Measurements from ENCODE around the gene ACTR3C. TPM values are rescaled to one million over a fixed set of nuclear protein-coding genes. Genes with fewer than 3 reads are reported as not detected.
A peak's percentile ranks its signal among the peaks of the same experiment; 100 is the strongest.
"Not testable (repeated sequence)": the region's sequence is repeated elsewhere in the genome, so short reads cannot be mapped to it uniquely, and the experiment has no call there.

ACTR3C gene
- polyA plus RNA-seq, 1 of the 3 experiments (the other 2 are of a cell fraction) = 0.35 TPM

DNA sequence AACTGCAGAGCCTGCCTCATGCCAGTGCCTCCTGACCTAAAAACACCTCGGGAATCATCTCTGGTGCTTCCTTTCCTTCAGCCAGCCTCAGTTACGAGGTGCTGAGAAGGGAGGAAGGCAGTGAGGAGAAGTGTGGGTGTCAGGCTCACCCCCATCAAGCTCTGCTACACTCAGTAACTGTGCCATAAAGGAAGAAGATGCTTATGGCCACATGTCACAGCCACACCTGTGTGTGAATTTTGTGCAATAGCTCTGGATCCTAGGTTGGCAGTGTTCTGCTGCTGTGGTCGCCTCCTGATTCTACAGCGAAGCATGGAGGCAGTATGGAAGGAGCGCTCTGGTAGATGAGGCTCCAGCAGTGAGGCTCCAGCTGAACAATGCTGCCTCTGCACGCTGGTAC, 34.5 kb downstream of the ACTR3C start:
- H4K20me1 ChIP-seq (ENCODE audit: insufficient read depth) = not testable (repeated sequence)

GRCh38 chr7:150287815-150288214, 35.5 kb downstream of the ACTR3C start:
- H2AFZ ChIP-seq (ENCODE audit: low read depth); H3K79me2 ChIP-seq (ENCODE audit: insufficient read depth); H3K9me2 ChIP-seq; H3F3A ChIP-seq (replicated peaks; ENCODE audit: insufficient read depth); H3K27me3 ChIP-seq (ENCODE audit: insufficient read depth); H3K27ac ChIP-seq (ENCODE audit: low read depth in 2 of 2, low read length in 1 of 2); H3K9me3 ChIP-seq; H3K36me3 ChIP-seq (replicated peaks in 1 of 2; ENCODE audit: control insufficient read depth in 1 of 2, insufficient read depth in 2 of 2, low read length in 1 of 2); H3K4me1 ChIP-seq (ENCODE audit: control insufficient read depth in 1 of 2, insufficient read depth in 2 of 2, low read depth in 1 of 2, low read length in 1 of 2); H3K4me2 ChIP-seq; H3K4me3 ChIP-seq (ENCODE audit: low read depth in 2 of 2, low read length in 1 of 2); DNase-seq; POLR2A ChIA-PET; H3K9ac ChIP-seq; H4K20me1 ChIP-seq (ENCODE audit: insufficient read depth): not testable (repeated sequence)
- WGBS (ENCODE audit: low lambda C conversion rate) = 80% methylated on average over 7 of the region's 7 CpGs
- CTCF ChIA-PET = interaction anchor here (1.4 kb wide), 1 partner anchor 132 kb away, joined by 3 read pairs; no protein-coding TSS in a partner anchor

More for the DNA sequence above, 34.5 kb downstream of the ACTR3C start:
- H2AFZ ChIP-seq (ENCODE audit: low read depth); H3K4me1 ChIP-seq (ENCODE audit: control insufficient read depth in 1 of 2, insufficient read depth in 2 of 2, low read depth in 1 of 2, low read length in 1 of 2); DNase-seq; POLR2A ChIA-PET; H3K4me3 ChIP-seq (ENCODE audit: low read depth in 2 of 2, low read length in 1 of 2); H3K4me2 ChIP-seq; H3K9me3 ChIP-seq; CTCF ChIA-PET; H3F3A ChIP-seq (replicated peaks; ENCODE audit: insufficient read depth); H3K27me3 ChIP-seq (ENCODE audit: insufficient read depth); H3K27ac ChIP-seq (ENCODE audit: low read depth in 2 of 2, low read length in 1 of 2); H3K79me2 ChIP-seq (ENCODE audit: insufficient read depth); H3K9ac ChIP-seq; H3K36me3 ChIP-seq (replicated peaks in 1 of 2; ENCODE audit: control insufficient read depth in 1 of 2, insufficient read depth in 2 of 2, low read length in 1 of 2); H3K9me2 ChIP-seq: not testable (repeated sequence)
- WGBS (ENCODE audit: low lambda C conversion rate) = 58% methylated on average over 6 of the region's 6 CpGs

GRCh38 chr7:150285849-150286754, 37.2 kb downstream of the ACTR3C start:
- CTCF ChIA-PET = interaction anchor here (0.6 to 1.4 kb wide), 16 partner anchors 26 to 659 kb away, joined by 3 to 7 read pairs (median 3); partner anchors contain the start of gene REPIN1
- POLR2A ChIA-PET = not testable (repeated sequence)

DNA sequence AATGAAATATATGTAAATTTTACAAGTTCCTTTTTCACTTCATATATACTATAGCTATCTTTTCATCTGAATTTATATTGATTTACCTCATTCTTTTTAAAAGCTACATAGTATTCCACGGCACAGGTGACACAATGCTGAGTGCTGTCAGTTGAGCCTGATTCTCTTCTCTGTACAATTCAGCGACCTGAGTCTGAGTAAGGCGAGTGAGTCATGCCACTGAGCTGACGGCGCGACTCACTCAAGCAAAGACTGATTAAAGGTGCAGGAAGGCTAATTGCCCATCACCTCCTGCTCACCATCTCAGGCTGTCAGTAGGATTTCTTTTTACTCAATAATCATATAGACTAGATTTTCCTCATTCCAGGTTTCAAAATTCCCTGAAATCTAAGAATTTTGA, 39.7 kb downstream of the ACTR3C start:
- H3K9me2 ChIP-seq; H2AFZ ChIP-seq (ENCODE audit: low read depth); H3K27me3 ChIP-seq (ENCODE audit: insufficient read depth); H3K9me3 ChIP-seq; H4K20me1 ChIP-seq (ENCODE audit: insufficient read depth); H3K9ac ChIP-seq; H3K79me2 ChIP-seq (ENCODE audit: insufficient read depth); H3K4me2 ChIP-seq; H3K4me3 ChIP-seq (ENCODE audit: low read depth in 2 of 2, low read length in 1 of 2); H3K27ac ChIP-seq (ENCODE audit: low read depth in 2 of 2, low read length in 1 of 2); H3K36me3 ChIP-seq (replicated peaks in 1 of 2; ENCODE audit: control insufficient read depth in 1 of 2, insufficient read depth in 2 of 2, low read length in 1 of 2); DNase-seq; POLR2A ChIA-PET; CTCF ChIA-PET; H3K4me1 ChIP-seq (ENCODE audit: control insufficient read depth in 1 of 2, insufficient read depth in 2 of 2, low read depth in 1 of 2, low read length in 1 of 2); H3F3A ChIP-seq (replicated peaks; ENCODE audit: insufficient read depth): not testable (repeated sequence)
- WGBS (ENCODE audit: low lambda C conversion rate) = 43% methylated on average over 6 of the region's 6 CpGs

More at GRCh38 chr7:150285849-150286754, 37.2 kb downstream of the ACTR3C start:
- not testable (repeated sequence) for H2AFZ ChIP-seq (ENCODE audit: low read depth); H3K4me2 ChIP-seq; H3K4me3 ChIP-seq (ENCODE audit: low read depth in 2 of 2, low read length in 1 of 2); H3F3A ChIP-seq (replicated peaks; ENCODE audit: insufficient read depth); H3K27me3 ChIP-seq (ENCODE audit: insufficient read depth); H3K9ac ChIP-seq; H3K36me3 ChIP-seq (replicated peaks in 1 of 2; ENCODE audit: control insufficient read depth in 1 of 2, insufficient read depth in 2 of 2, low read length in 1 of 2); H3K9me2 ChIP-seq; H3K27ac ChIP-seq (ENCODE audit: low read depth in 2 of 2, low read length in 1 of 2); H3K9me3 ChIP-seq; H4K20me1 ChIP-seq (ENCODE audit: insufficient read depth); H3K79me2 ChIP-seq (ENCODE audit: insufficient read depth); H3K4me1 ChIP-seq (ENCODE audit: control insufficient read depth in 1 of 2, insufficient read depth in 2 of 2, low read depth in 1 of 2, low read length in 1 of 2)
- peak; percentile 32 for DNase-seq
- TF ChIP-seq CTCF (IDR thresholded peaks at IDR 0.05) (peak; percentile 71), RAD21 (IDR thresholded peaks at IDR 0.05; ENCODE audit: low read length) (peak; percentile 67), SMC3 (IDR thresholded peaks at IDR 0.05; ENCODE audit: low read depth, low read length) (peak; percentile 43)
- 47% methylated on average over 16 of the region's 16 CpGs for WGBS (ENCODE audit: low lambda C conversion rate)

DNA sequence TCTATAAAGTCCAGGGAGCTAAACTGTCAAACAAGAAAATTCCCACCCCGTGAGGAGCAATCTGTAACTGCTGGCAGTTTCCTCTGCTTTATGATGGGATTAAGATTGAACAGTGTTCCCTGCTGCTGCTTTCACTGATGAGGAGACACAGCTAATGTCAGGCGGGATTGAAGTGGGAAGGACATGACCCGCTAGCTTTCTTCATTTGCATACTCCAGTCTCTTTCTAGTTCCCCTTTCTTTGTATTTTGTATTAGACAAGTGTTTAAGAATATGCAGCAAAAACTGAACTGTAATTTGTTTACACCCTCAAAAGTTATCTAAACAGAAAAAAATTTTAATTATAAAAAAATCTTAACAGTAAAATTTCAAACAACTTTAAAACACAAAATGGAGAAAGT, 40.2 kb downstream of the ACTR3C start:
- POLR2A ChIA-PET = not testable (repeated sequence)

More for the DNA sequence above, 40.2 kb downstream of the ACTR3C start:
- DNase-seq; H3F3A ChIP-seq (replicated peaks; ENCODE audit: insufficient read depth); H3K4me2 ChIP-seq; H3K79me2 ChIP-seq (ENCODE audit: insufficient read depth); H3K36me3 ChIP-seq (replicated peaks in 1 of 2; ENCODE audit: control insufficient read depth in 1 of 2, insufficient read depth in 2 of 2, low read length in 1 of 2); H3K4me1 ChIP-seq (ENCODE audit: control insufficient read depth in 1 of 2, insufficient read depth in 2 of 2, low read depth in 1 of 2, low read length in 1 of 2); H4K20me1 ChIP-seq (ENCODE audit: insufficient read depth); H3K4me3 ChIP-seq (ENCODE audit: low read depth in 2 of 2, low read length in 1 of 2); H3K27me3 ChIP-seq (ENCODE audit: insufficient read depth); H3K9me2 ChIP-seq; CTCF ChIA-PET; H3K9ac ChIP-seq; H3K9me3 ChIP-seq; H3K27ac ChIP-seq (ENCODE audit: low read depth in 2 of 2, low read length in 1 of 2); H2AFZ ChIP-seq (ENCODE audit: low read depth): not testable (repeated sequence)
- 60% methylated on average over 3 of the region's 3 CpGs for WGBS (ENCODE audit: low lambda C conversion rate)
